ENCODE results near the gene SGCE.
A peak's percentile ranks its signal among the peaks of the same experiment; 100 is the strongest.

The SGCE gene

GRCh38 chr7:94658826-94659225 is 2.9 kb upstream of the SGCE start:
- no peak for DNase-seq

- DNase-seq: peak; percentile 89
Observed at GRCh38 chr7:94657771-94658693, 2.1 kb upstream of the SGCE start.

GRCh38 chr7:94656925-94657731 is 1.2 kb upstream of the SGCE start:
- DNase-seq: no peak

GRCh38 chr7:94656658-94656924 is 658 bp upstream of the SGCE start:
- DNase-seq: no peak

- DNase-seq: no peak
Observed at GRCh38 chr7:94655126-94655847, 646 bp downstream of the SGCE start.

- no peak for DNase-seq
Observed at GRCh38 chr7:94654783-94655125, 1.2 kb downstream of the SGCE start.

- DNase-seq: no peak
Observed at GRCh38 chr7:94650147-94651051, 5.5 kb downstream of the SGCE start.

GRCh38 chr7:94649450-94649849 is 6.5 kb downstream of the SGCE start:
- DNase-seq: no peak

- no peak for DNase-seq
Observed at GRCh38 chr7:94648731-94649130, 7.2 kb downstream of the SGCE start.

- no peak for DNase-seq
Observed at GRCh38 chr7:94647295-94647694, 8.6 kb downstream of the SGCE start.

- DNase-seq: no peak
Observed at GRCh38 chr7:94643771-94644545, 12.0 kb downstream of the SGCE start.

GRCh38 chr7:94642838-94643653 is 12.9 kb downstream of the SGCE start:
- DNase-seq: no peak

- no peak for DNase-seq
Observed at GRCh38 chr7:94639384-94639783, 16.5 kb downstream of the SGCE start.

GRCh38 chr7:94635687-94636086 is 20.2 kb downstream of the SGCE start:
- no peak for DNase-seq

- no peak for DNase-seq
Observed at GRCh38 chr7:94634502-94634901, 21.4 kb downstream of the SGCE start.

- DNase-seq: no peak
Observed at GRCh38 chr7:94633687-94634086, 22.2 kb downstream of the SGCE start.

GRCh38 chr7:94633014-94633341 is 23.0 kb downstream of the SGCE start:
- DNase-seq: no peak

GRCh38 chr7:94632338-94633013 is 23.5 kb downstream of the SGCE start:
- no peak for DNase-seq

- DNase-seq: no peak
Observed at GRCh38 chr7:94630855-94631254, 25.1 kb downstream of the SGCE start.

GRCh38 chr7:94623820-94624219 is 32.1 kb downstream of the SGCE start:
- DNase-seq: no peak

Data from activated CD4-positive, CD25-positive, alpha-beta regulatory T cell treated with anti-CD3 and anti-CD28 coated beads, Interleukin-2, amount 50 U/mL, for 72 hours (primary cell).